ENCODE data around the gene GGT1. TPM values are rescaled to one million over a fixed set of nuclear protein-coding genes. Genes with fewer than 3 reads are reported as not detected.
"Not testable (repeated sequence)": the region's sequence is repeated elsewhere in the genome, so short reads cannot be mapped to it uniquely, and the experiment has no call there.

Gene GGT1
- total and polyA plus RNA-seq, 2 of the 8 experiments (the other 6 are each of a cell fraction or from before 2014, with no cell fraction given), result 14.4 to 29.2 TPM

- H3K79me2 ChIP-seq (ENCODE audit: control insufficient read depth in 1 of 2, insufficient read depth in 2 of 2, low read length in 2 of 2); H3K9me3 ChIP-seq (ENCODE audit: insufficient read depth in 2 of 2, low read depth in 1 of 2, low read length in 1 of 2); H3K4me1 ChIP-seq (replicated peaks in 1 of 4; ENCODE audit: control insufficient read depth in 3 of 4, insufficient read depth in 4 of 4, low read length in 3 of 4); H3K23ac ChIP-seq (ENCODE audit: insufficient read length); H4K5ac ChIP-seq (ENCODE audit: insufficient read length, low read depth, low read length); DNase-seq (ENCODE audit: low read depth in 1 of 2, low spot score in 2 of 2); H3K4ac ChIP-seq (replicated peaks; ENCODE audit: insufficient read length, low read depth, low read length); H3K79me1 ChIP-seq (ENCODE audit: low read depth, low read length); H3K27me3 ChIP-seq (replicated peaks in 1 of 4; ENCODE audit: control insufficient read depth in 3 of 4, extremely low read depth in 1 of 4, insufficient read depth in 3 of 4, low read length in 3 of 4); H4K8ac ChIP-seq (ENCODE audit: extremely low read depth, insufficient read depth, low read length); H3K4me3 ChIP-seq (ENCODE audit: extremely low read depth in 1 of 4, insufficient read depth in 2 of 4, low read depth in 3 of 4, low read length in 4 of 4); H3K4me2 ChIP-seq (ENCODE audit: insufficient read depth in 1 of 2, low read depth in 2 of 2, low read length in 2 of 2); POLR2A ChIA-PET (ENCODE audit: partially characterized antibody); H2AFZ ChIP-seq (ENCODE audit: low read length); H3K27ac ChIP-seq (ENCODE audit: low read depth, low read length); H2BK120ac ChIP-seq (replicated peaks; ENCODE audit: low read depth, low read length); H3K14ac ChIP-seq (ENCODE audit: insufficient read length); H2AK5ac ChIP-seq (ENCODE audit: low read depth, low read length); H2BK15ac ChIP-seq (ENCODE audit: low read length); H2BK12ac ChIP-seq (ENCODE audit: low read depth, low read length); H3K18ac ChIP-seq (ENCODE audit: extremely low read depth, low read length); H3K36me3 ChIP-seq (ENCODE audit: control insufficient read depth in 2 of 4, insufficient read depth in 4 of 4, low read length in 3 of 4); H2BK5ac ChIP-seq (ENCODE audit: low read depth, low read length); H4K91ac ChIP-seq (replicated peaks; ENCODE audit: insufficient read length, low read length); H3K56ac ChIP-seq (replicated peaks; ENCODE audit: insufficient read length, low read depth, low read length); H3K23me2 ChIP-seq (ENCODE audit: low read depth, low read length); H2BK20ac ChIP-seq (ENCODE audit: low read length); H4K20me1 ChIP-seq (replicated peaks in 1 of 2; ENCODE audit: control insufficient read depth in 1 of 2, insufficient read depth in 2 of 2, low read length in 2 of 2); FAIRE-seq; CTCF ChIA-PET (ENCODE audit: partially characterized antibody); H3K9ac ChIP-seq (replicated peaks in 1 of 4; ENCODE audit: extremely low read depth in 1 of 4, low read depth in 3 of 4, low read length in 3 of 4): not testable (repeated sequence)
- WGBS, 2 experiments (ENCODE audit: extremely low coverage in 1 of 2, insufficient coverage in 1 of 2, insufficient read length in 1 of 2, insufficient replicate concordance in 2 of 2, low coverage in 1 of 2, low lambda C conversion rate in 2 of 2, missing lambda C conversion rate in 1 of 2), result 89% methylated on average over 3 of the region's 10 CpGs; no CpG with 5 or more reads in 1 of the 2 experiments
These were observed 64.9 kb downstream of the GGT1 start for GRCh38 chr22:24667904-24668303.

DNA sequence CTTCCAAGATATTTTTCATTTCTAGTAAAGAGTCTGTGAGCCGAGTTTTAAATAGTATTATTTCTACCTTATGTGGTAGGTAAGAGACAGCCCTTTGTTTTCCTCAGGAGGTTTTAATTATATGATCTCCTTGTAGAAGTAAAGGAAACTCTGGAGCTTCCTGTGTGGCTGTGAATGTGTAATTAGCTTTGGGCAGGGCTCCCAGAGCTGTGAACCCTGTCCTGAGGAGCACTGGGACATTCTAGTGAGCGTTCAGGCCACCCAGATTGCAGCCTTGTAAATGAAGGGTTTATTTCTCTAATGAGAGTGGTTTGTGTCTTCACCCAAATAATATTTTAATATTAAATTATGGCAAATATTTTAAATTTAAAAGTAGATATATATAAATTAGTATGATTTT is 69.5 kb downstream of the GGT1 start:
- H2BK12ac ChIP-seq (ENCODE audit: low read depth, low read length); H3K18ac ChIP-seq (ENCODE audit: extremely low read depth, low read length); H2BK120ac ChIP-seq (replicated peaks; ENCODE audit: low read depth, low read length); H2BK15ac ChIP-seq (ENCODE audit: low read length); H3K27me3 ChIP-seq (replicated peaks in 1 of 4; ENCODE audit: control insufficient read depth in 3 of 4, extremely low read depth in 1 of 4, insufficient read depth in 3 of 4, low read length in 3 of 4); H3K14ac ChIP-seq (ENCODE audit: insufficient read length); FAIRE-seq; H4K91ac ChIP-seq (replicated peaks; ENCODE audit: insufficient read length, low read length); H3K23ac ChIP-seq (ENCODE audit: insufficient read length); H3K4me2 ChIP-seq (ENCODE audit: insufficient read depth in 1 of 2, low read depth in 2 of 2, low read length in 2 of 2); H4K20me1 ChIP-seq (replicated peaks in 1 of 2; ENCODE audit: control insufficient read depth in 1 of 2, insufficient read depth in 2 of 2, low read length in 2 of 2); H3K23me2 ChIP-seq (ENCODE audit: low read depth, low read length); H3K9ac ChIP-seq (replicated peaks in 1 of 4; ENCODE audit: extremely low read depth in 1 of 4, low read depth in 3 of 4, low read length in 3 of 4); H3K79me1 ChIP-seq (ENCODE audit: low read depth, low read length); H2BK20ac ChIP-seq (ENCODE audit: low read length); DNase-seq (ENCODE audit: low read depth in 1 of 2, low spot score in 2 of 2); H2BK5ac ChIP-seq (ENCODE audit: low read depth, low read length); CTCF ChIA-PET (ENCODE audit: partially characterized antibody); H2AK5ac ChIP-seq (ENCODE audit: low read depth, low read length); H4K5ac ChIP-seq (ENCODE audit: insufficient read length, low read depth, low read length); H3K4ac ChIP-seq (replicated peaks; ENCODE audit: insufficient read length, low read depth, low read length); H3K27ac ChIP-seq (ENCODE audit: low read depth, low read length); H3K4me1 ChIP-seq (replicated peaks in 1 of 4; ENCODE audit: control insufficient read depth in 3 of 4, insufficient read depth in 4 of 4, low read length in 3 of 4); H4K8ac ChIP-seq (ENCODE audit: extremely low read depth, insufficient read depth, low read length); H3K79me2 ChIP-seq (ENCODE audit: control insufficient read depth in 1 of 2, insufficient read depth in 2 of 2, low read length in 2 of 2); H3K9me3 ChIP-seq (ENCODE audit: insufficient read depth in 2 of 2, low read depth in 1 of 2, low read length in 1 of 2); H3K4me3 ChIP-seq (ENCODE audit: extremely low read depth in 1 of 4, insufficient read depth in 2 of 4, low read depth in 3 of 4, low read length in 4 of 4); H3K36me3 ChIP-seq (ENCODE audit: control insufficient read depth in 2 of 4, insufficient read depth in 4 of 4, low read length in 3 of 4); POLR2A ChIA-PET (ENCODE audit: partially characterized antibody); H2AFZ ChIP-seq (ENCODE audit: low read length); H3K56ac ChIP-seq (replicated peaks; ENCODE audit: insufficient read length, low read depth, low read length): not testable (repeated sequence)
- WGBS, 2 experiments (ENCODE audit: extremely low coverage in 1 of 2, insufficient coverage in 1 of 2, insufficient read length in 1 of 2, insufficient replicate concordance in 2 of 2, low coverage in 1 of 2, low lambda C conversion rate in 2 of 2, missing lambda C conversion rate in 1 of 2), result 88% methylated on average over 1 of the region's 2 CpGs; no CpG with 5 or more reads in 1 of the 2 experiments

Measured in H1 (cell line).